HG02763 (cell line): Measurements from ENCODE around the gene AADACL4.
"Not testable (repeated sequence)": the region's sequence is repeated elsewhere in the genome, so short reads cannot be mapped to it uniquely, and the experiment has no call there.

ENCODE experiments used
- ATAC-seq: cut with Tn5 transposase; IDR thresholded peaks from one replicate; pipeline ENCODE4 v1.9.1; 2021; ENCODE audit warnings: mild to moderate bottlenecking, moderate library complexity; ENCODE audit not compliant: unreplicated experiment

The AADACL4 gene

GRCh38 chr1:12657885-12658512, 14.1 kb downstream of the AADACL4 start:
- ATAC-seq: not testable (repeated sequence)

GRCh38 chr1:12658531-12659453, 14.9 kb downstream of the AADACL4 start:
- peak; percentile 44 for ATAC-seq

GRCh38 chr1:12661606-12662219, 17.8 kb downstream of the AADACL4 start:
- no peak for ATAC-seq

DNA sequence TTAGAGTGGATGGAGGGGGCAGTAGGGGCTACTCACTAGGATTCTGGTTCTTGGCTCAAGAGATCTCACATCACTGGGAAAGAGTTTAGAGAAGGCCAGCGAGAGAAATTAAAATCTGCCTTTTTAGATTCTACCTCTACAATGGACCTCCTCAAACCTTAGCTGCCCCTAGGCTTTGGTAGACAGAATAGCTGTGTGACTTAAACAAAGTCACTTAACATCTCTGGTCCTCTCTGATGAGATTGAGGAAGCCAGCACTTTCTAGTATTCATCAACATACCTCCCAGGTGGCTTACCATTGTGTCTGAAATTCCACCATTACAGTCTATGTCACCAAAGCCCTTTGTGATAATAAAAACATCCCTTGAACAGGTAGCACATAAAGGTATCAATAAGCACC, 18.7 kb downstream of the AADACL4 start:
- ATAC-seq: no peak

DNA sequence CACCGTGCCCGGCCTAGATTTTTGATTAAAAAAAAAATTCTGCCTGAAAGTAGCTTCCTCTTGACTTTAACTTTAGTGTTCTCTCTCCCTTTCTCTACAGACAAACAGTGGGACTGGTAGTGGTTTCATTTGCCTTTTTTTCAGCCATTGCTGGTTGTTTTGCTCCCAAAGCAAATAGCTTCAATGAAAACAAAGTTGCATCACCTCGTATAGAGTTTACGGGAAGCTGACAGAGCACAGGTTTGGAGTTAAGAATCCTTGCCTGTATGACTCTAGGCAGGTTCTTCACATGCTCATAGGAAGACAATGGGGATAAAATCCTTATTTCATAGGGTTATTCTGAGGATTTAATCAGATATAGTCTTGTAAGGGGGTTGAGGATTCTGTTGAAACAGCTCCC, 21.6 kb downstream of the AADACL4 start:
- no peak for ATAC-seq

DNA sequence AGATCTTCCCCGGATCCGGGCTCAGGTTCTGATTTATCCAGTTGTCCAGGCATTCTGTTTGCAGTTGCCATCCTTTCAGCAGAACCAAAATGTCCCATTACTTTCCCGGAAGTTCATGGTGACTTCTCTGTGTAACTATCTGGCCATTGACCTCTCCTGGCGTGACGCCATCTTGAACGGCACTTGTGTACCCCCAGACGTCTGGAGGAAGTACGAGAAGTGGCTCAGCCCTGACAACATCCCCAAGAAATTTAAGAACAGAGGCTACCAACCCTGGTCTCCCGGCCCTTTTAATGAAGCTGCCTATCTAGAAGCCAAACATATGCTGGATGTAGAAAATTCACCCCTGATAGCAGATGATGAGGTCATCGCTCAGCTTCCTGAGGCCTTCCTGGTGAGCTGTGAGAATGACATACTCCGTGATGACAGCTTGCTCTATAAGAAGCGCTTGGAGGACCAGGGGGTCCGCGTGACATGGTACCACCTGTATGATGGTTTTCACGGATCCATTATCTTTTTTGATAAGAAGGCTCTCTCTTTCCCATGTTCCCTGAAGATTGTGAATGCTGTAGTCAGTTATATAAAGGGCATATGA, 22.4 kb downstream of the AADACL4 start:
- no peak for ATAC-seq

GRCh38 chr1:12669529-12670068, 25.7 kb downstream of the AADACL4 start:
- ATAC-seq: no peak

DNA sequence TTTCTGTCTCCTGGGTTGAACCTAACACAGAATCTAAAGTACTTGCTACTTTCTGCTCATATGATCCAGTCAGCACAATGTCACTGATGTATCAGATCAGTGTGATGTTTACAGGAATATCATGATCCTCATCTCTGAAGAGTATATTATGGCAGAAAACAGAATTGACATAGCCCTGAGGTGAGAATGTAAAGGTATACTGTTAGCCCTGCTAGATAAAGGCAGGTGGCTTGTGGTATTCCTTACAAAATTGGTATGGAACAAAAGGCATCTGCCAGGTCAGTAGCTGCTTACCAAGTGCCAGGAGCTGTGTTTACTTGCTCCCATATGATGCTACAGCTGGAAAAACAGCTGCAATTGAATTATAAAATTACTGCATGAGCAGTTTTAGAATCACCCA, 30.5 kb downstream of the AADACL4 start:
- ATAC-seq: no peak

GRCh38 chr1:12676122-12676521, 32.2 kb downstream of the AADACL4 start:
- ATAC-seq: not testable (repeated sequence)

DNA sequence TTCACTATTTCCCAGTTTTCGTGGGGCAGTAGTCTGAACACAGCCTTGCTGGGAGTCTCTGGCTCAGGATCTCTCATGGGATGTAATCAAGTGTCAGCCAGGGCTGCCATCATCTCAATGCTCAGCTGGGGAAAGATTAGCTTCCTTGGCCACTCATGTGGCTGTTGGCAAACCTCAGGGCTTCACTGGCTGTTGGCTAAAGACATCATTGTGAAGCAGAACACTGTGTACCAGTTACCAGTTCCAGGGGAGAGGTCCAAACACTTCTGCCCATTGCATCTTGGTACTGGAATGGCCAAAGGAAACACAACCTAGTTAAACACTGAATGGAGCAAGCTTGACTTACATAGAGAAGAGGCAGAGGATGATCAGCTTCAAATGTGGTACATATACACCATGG, 33.7 kb downstream of the AADACL4 start:
- no peak for ATAC-seq

GRCh38 chr1:12678350-12678749, 34.5 kb downstream of the AADACL4 start:
- no peak for ATAC-seq

GRCh38 chr1:12678820-12679219, 34.9 kb downstream of the AADACL4 start:
- no peak for ATAC-seq

- no peak for ATAC-seq
These were observed 46.3 kb downstream of the AADACL4 start for GRCh38 chr1:12690156-12690555.

DNA sequence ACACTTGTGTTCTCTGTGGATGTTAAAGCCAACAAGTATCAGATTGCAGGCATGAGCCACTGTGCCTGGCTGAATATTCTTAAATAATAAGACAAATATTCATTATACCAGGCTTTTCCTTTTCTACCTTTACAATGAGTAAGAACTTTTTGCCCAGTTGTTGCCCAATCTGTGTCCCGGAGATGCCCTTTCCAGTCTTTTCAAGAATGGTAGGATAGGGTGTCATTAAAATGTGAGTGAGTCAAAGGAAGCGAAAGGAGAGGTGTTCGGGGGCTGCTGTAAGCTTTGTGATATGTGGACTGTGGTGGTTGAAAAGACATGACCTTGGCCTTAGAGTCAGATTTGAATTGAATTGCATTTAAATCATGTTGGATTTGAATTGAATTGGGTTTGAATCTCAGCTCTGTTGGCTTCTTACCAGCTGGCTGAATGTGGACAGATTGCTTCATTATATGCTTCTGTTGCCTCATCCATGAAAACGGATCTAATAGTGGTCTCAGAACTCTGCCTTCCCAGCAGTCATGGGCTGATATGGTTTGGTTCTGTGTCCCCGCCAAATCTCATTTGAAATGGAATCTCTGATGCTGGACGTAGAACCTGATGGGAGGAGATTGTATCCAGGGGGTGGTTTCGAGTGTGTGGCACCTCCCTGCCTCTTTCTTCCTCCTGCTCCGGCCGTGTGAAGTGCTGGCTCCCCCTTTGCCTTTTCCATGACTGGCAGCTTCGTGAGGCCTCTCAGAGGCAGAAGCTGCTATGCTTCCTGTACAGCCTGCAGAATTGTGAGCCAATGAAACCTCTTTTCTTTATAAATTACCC, 49.3 kb downstream of the AADACL4 start:
- no peak for ATAC-seq

DNA sequence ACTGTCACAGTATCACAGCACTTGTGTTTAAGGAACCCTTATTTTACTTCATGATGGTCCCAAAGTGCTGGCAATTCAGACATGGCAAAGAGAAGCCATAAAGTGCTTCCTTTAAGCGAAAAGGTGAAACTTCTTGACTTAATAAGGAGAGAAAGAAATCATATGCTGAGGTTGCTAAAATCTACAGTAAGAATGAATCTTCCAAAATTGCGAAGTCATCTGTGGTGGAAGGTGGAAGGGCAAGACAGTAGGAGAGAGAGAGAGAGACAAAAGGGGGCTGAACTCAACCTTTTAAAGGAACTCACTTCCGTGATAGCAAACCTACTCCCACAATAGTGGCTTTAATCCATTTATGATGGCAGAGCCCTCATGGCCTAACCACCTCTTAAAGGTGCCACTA, 52.8 kb downstream of the AADACL4 start:
- ATAC-seq: no peak

DNA sequence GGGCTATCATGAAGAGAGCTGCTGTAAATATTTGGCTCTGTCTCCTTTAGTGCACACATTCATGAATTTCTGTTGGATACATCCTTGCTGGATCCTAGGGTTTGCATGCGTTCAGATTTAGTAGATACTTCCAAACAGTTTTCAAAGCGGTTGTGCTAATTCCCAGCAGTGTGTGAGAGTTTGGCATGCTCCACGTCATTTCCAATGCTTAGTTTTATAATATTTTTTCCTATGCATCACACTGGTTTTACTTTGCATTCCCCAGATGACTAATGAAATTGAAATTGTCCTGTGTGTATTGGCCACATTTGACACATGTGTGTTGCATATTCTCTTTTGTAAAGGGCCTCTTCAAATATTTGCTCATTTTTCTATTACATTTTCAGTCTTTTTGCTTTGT, 53.5 kb downstream of the AADACL4 start:
- no peak for ATAC-seq

GRCh38 chr1:12703821-12704451, 60.1 kb downstream of the AADACL4 start:
- no peak for ATAC-seq

DNA sequence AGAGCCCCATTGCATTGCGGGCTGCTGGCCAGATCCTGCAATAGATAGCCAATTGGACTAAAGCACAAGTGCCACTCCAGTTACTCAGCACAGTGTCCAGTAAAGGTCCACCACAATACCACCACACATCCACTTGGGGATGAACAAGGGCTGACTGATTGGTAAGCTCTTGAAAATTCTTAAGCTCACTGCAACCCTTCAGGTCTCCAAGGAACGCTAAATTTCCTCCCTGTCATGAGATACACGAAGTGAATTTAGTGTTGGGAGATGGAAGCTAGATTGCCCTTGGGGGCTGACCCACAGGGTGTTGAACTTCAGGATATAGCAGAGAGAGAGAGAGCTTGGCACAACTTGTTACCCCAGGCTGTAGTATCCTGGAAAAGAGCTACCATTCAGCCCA, 62.2 kb downstream of the AADACL4 start:
- no peak for ATAC-seq

DNA sequence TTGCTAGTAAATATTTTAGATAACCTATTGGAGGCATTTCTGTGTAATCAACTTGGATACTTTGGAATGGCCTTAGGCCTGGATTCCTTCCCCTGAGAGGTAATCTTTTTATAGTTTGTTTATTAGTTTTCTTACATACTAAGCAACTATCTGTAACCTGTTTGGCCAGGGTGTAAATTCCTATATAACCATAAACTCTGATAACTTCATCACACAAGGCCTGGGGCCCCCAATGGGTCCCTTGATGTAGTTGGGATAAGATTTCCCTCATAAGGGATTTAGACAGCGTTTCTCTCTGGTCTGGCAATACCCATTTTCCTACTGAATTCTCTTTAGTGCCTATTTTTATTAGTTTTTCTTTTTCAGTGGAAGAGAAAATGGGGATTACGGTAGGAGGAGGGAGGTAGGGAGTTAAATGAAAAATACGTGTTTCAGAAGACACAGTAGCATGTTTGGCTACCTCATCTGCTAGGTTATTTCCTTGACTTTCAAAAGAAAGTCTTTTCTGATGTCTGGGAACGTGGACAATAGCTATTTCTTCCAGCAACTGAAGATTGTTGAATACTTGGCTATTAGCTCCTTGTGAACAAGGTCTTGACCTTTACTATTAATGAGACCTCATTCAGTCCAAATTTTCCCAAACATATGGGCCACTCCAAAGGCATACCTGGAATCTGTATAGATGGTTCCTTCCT, 64.7 kb downstream of the AADACL4 start:
- ATAC-seq: no peak
